GM19455 (cell line): Measurements from ENCODE around the gene DPF3.

ENCODE experiments used
- ATAC-seq: cut with Tn5 transposase; IDR thresholded peaks from one replicate; pipeline ENCODE4 v1.9.1; 2021; ENCODE audit not compliant: unreplicated experiment

The DPF3 gene

GRCh38 chr14:72686832-72687231 is 207.1 kb downstream of the DPF3 start:
- ATAC-seq = no peak

GRCh38 chr14:72686101-72686500 is 207.8 kb downstream of the DPF3 start:
- no peak for ATAC-seq

GRCh38 chr14:72685456-72685855 is 208.4 kb downstream of the DPF3 start:
- no peak for ATAC-seq

- ATAC-seq = no peak
Measured at GRCh38 chr14:72683787-72684186, 210.1 kb downstream of the DPF3 start.

- no peak for ATAC-seq
Measured at GRCh38 chr14:72682188-72682587, 211.7 kb downstream of the DPF3 start.

GRCh38 chr14:72680853-72681640 is 212.9 kb downstream of the DPF3 start:
- ATAC-seq = no peak

- ATAC-seq = no peak
Measured at GRCh38 chr14:72679536-72680151, 214.3 kb downstream of the DPF3 start.

GRCh38 chr14:72679141-72679535 is 214.8 kb downstream of the DPF3 start:
- ATAC-seq = no peak

- no peak for ATAC-seq
Measured at GRCh38 chr14:72678356-72678755, 215.5 kb downstream of the DPF3 start.

- ATAC-seq = no peak
Measured at GRCh38 chr14:72677664-72678063, 216.2 kb downstream of the DPF3 start.

- no peak for ATAC-seq
Measured at GRCh38 chr14:72675126-72675525, 218.8 kb downstream of the DPF3 start.

GRCh38 chr14:72673179-72673578 is 220.7 kb downstream of the DPF3 start:
- no peak for ATAC-seq

- no peak for ATAC-seq
Measured at GRCh38 chr14:72666610-72667009, 227.3 kb downstream of the DPF3 start.

- ATAC-seq = no peak
Measured at GRCh38 chr14:72665259-72665658, 228.6 kb downstream of the DPF3 start.

- ATAC-seq = no peak
Measured at GRCh38 chr14:72664651-72665050, 229.2 kb downstream of the DPF3 start.

GRCh38 chr14:72663956-72664650 is 229.8 kb downstream of the DPF3 start:
- no peak for ATAC-seq

GRCh38 chr14:72663076-72663487 is 230.8 kb downstream of the DPF3 start:
- no peak for ATAC-seq

- ATAC-seq = no peak
Measured at GRCh38 chr14:72662214-72662613, 231.7 kb downstream of the DPF3 start.

GRCh38 chr14:72657214-72657921 is 236.5 kb downstream of the DPF3 start:
- ATAC-seq = no peak

- no peak for ATAC-seq
Measured at GRCh38 chr14:72653026-72653425, 240.9 kb downstream of the DPF3 start.

GRCh38 chr14:72652179-72652578 is 241.7 kb downstream of the DPF3 start:
- ATAC-seq = no peak
